ENCODE measurements around the gene CARNS1.
"Not testable (repeated sequence)": the region's sequence is repeated elsewhere in the genome, so short reads cannot be mapped to it uniquely, and the experiment has no call there.

The CARNS1 gene

DNA sequence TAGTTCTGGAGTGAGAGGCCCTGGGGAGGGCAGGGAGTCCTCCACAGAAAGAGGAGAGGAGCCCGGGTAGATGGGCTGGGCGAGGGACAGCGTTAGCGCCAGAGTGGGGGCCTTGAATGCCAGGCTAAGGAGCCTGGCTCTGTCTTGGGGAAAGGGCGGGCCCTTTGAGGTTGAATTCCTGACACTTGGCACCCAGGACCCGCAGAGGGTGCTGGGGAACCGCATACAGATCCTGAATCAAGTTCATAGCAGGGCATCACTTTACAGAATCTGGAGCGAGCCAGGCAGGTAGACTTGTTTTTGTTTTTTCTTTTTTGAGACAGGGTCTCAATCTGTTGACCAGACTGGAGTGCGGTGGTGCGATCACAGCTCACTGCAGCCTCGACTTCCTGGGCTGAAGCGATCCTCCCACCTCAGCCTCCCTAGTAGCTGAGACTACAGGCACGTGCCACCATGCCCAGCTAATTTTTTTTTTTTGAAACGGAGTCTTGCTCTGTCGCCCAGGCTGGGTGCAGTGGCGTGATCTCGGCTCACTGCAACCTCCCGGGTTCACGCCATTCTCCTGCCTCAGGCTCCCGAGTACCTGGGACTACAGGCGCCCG is 6.1 kb downstream of the CARNS1 start:
- TF ChIP-seq CTCF (IDR thresholded peaks at IDR 0.05; ENCODE audit: extremely low read depth, missing control alignments) = no peak
- no peak for DNase-seq (ENCODE audit: low spot score)

- no peak for TF ChIP-seq CTCF (IDR thresholded peaks at IDR 0.05; ENCODE audit: extremely low read depth, missing control alignments)
- no peak for DNase-seq (ENCODE audit: low spot score)
These were observed 7.4 kb downstream of the CARNS1 start for GRCh38 chr11:67422891-67423290.

- no peak for TF ChIP-seq CTCF (IDR thresholded peaks at IDR 0.05; ENCODE audit: extremely low read depth, missing control alignments)
- DNase-seq (ENCODE audit: low spot score) = no peak
These were observed 8.0 kb downstream of the CARNS1 start for GRCh38 chr11:67423466-67423865.

DNA sequence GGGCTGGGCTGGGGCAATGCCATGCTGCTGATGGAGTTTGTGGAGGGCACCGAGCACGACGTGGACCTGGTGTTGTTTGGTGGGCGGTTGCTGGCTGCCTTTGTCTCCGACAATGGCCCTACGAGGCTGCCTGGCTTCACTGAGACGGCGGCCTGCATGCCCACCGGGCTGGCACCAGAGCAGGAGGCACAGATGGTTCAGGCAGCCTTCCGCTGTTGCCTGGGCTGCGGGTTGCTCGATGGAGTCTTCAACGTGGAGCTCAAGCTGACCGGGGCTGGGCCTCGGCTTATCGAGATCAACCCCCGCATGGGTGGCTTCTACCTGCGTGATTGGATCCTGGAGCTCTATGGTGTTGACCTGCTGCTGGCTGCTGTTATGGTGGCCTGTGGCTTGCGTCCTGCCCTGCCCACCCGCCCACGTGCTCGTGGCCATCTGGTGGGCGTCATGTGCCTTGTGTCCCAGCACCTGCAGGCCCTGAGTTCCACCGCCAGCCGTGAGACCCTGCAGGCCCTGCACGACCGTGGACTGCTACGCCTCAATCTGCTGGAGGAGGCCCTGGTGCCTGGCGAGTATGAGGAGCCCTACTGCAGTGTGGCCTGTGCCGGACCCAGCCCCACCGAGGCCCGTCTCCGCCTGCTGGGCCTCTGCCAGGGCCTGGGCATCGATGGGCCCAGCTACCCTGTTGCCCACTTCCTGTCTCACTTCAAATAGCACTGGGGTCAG is 8.6 kb downstream of the CARNS1 start:
- TF ChIP-seq CTCF (IDR thresholded peaks at IDR 0.05; ENCODE audit: extremely low read depth, missing control alignments) = no peak
- DNase-seq (ENCODE audit: low spot score) = no peak

GRCh38 chr11:67427364-67427859 is 11.9 kb downstream of the CARNS1 start:
- not testable (repeated sequence) for DNase-seq (ENCODE audit: low spot score)

GRCh38 chr11:67428052-67429001 is 12.8 kb downstream of the CARNS1 start, which contains the start of gene RPS6KB2:
TSS of gene RPS6KB2 (plus strand) at chr11:67428494. CDS start at chr11:67428546, 52 bp downstream.
- peak; percentile 99 for DNase-seq (ENCODE audit: low spot score)
- no peak for TF ChIP-seq CTCF (IDR thresholded peaks at IDR 0.05; ENCODE audit: extremely low read depth, missing control alignments)

- no peak for TF ChIP-seq CTCF (IDR thresholded peaks at IDR 0.05; ENCODE audit: extremely low read depth, missing control alignments)
- DNase-seq (ENCODE audit: low spot score) = no peak
These were observed 13.7 kb downstream of the CARNS1 start for GRCh38 chr11:67429038-67429668.

Data from GM20000 (cell line).